GM12873 (cell line): ENCODE measurements around the gene SPATS2L.

ENCODE experiments used
- CTCF ChIP-seq: IDR thresholded peaks from 2 replicates; pipeline ENCODE4 v1.5.1; 2012; ENCODE audit warnings: low read depth, mild to moderate bottlenecking, moderate library complexity, low read length, control low read depth; ENCODE audit not compliant: insufficient read depth; ENCODE audit errors: missing control alignments

SPATS2L gene

GRCh38 chr2:200335657-200336056 is 29.2 kb downstream of the SPATS2L start:
- TF ChIP-seq CTCF: no peak

- TF ChIP-seq CTCF: no peak
Observed at GRCh38 chr2:200336980-200337615, 30.6 kb downstream of the SPATS2L start.

GRCh38 chr2:200337621-200338020 is 31.1 kb downstream of the SPATS2L start:
- no peak for TF ChIP-seq CTCF

- TF ChIP-seq CTCF: no peak
Observed at GRCh38 chr2:200338692-200339091, 32.2 kb downstream of the SPATS2L start.

- TF ChIP-seq CTCF: no peak
Observed at GRCh38 chr2:200340508-200341224, 34.2 kb downstream of the SPATS2L start.

- TF ChIP-seq CTCF: no peak
Observed at GRCh38 chr2:200341376-200341775, 34.9 kb downstream of the SPATS2L start.

- TF ChIP-seq CTCF: no peak
Observed at GRCh38 chr2:200342235-200342634, 35.7 kb downstream of the SPATS2L start.
